Islet of Langerhans (tissue), 1 donor: ENCODE results near the gene NCOA4.
"Not testable (repeated sequence)": the region's sequence is repeated elsewhere in the genome, so short reads cannot be mapped to it uniquely, and the experiment has no call there.

Source experiments
- FAIRE-seq: peaks from one replicate; lab custom pipeline; 2011; peaks lifted over from hg19 to GRCh38; lab: Jason Lieb, UNC

NCOA4 gene

DNA sequence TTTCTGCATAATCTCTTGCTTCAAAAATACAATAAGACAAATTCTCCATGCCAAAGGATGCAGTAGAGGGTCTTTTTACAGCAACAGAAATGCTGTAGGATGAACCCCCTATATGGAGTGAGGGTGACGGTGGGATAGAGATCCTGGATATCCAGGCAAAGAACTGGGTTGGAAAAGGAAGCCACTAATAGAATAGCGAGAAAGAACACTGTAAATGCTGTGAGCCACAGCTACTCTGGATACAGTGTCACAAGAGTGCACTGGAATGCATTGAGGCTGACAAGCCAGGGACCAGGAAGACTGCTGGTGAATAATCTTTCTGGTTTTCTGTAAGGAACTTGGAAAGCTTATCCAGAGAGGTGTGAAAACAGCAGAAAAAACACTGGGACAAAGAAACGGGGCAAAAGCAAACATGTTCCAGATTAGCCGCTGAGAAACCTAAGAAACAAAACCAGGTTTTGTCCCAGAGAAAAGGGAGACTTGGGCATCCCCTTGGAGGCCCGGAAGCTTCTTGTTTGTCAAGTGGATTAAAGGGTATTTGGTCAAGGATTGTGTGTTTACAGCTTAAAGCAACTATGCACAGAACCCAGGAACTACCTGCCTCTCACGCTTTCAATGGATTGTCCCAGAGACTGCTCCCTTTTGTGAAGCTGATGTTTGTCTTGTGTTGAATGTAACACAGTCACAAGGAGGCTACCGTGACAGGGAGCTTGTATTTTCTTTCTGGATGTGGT lies 21.8 kb upstream of the NCOA4 start:
- FAIRE-seq, result no peak

DNA sequence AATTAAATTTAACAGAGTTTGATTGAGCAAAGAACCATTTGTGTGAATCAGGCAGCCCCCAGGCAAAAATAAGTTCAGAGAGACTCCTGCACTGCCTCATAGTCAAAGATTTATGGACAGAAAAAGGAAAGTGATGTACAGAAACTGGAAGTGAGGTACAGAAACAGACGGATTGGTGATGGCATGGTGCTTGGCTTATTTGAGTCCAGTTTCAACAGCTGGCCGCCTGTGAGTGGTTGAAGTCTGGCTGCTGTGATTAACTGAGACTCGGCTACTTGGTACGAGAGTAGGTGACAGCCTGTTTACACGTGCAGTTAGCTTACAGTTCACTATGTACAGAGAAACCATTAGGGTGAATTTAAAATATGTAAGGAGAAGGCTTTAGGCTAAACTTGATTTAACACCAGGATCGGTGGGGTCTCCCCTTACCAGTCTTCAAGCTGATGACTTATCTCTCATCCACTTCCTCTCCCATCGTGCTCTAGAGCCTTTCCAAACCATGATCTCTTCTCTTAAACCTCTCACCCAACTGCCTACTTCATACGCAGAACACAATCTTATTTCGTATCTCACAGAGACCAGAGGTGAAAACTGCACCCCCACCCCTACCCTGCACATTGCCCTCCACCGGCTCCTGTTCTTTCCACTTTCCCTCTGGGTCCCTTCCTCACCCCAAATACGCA lies 20.7 kb upstream of the NCOA4 start:
- FAIRE-seq, result no peak

DNA sequence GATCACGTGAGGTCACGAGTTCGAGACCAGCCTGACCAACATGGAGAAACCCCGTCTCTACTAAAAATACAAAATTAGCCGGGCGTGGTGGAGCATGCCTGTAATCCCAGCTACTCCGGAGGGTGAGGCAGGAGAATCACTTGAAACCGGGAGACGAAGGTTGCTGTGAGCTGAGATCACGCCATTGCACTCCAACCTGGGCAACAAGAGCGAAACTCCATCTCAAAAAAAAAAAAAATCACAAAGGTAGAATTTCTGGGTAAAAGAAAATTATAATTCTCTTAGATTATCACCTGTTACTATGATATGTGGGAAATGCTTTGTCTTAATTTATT lies 19.0 kb upstream of the NCOA4 start:
- FAIRE-seq, result not testable (repeated sequence)

DNA sequence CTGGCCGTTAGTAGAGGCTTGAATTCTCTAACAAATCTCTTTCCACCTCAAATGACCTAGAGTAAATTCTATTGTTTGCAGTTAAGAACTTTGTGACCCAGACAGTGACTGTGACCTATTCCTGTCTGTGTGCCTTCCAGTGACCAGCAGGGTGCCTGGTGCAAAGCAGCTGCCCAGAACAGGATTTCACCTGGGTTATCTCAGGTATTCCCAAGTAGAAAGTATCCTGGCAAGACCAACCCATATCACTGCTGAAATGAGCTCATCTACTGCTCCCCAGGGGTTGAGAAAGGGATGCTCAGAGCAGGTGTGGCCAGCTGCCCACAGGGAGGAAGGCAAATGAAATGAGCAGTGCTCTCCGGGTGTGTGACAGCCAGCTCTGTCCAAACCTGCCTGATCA lies 17.7 kb upstream of the NCOA4 start:
- no peak for FAIRE-seq

DNA sequence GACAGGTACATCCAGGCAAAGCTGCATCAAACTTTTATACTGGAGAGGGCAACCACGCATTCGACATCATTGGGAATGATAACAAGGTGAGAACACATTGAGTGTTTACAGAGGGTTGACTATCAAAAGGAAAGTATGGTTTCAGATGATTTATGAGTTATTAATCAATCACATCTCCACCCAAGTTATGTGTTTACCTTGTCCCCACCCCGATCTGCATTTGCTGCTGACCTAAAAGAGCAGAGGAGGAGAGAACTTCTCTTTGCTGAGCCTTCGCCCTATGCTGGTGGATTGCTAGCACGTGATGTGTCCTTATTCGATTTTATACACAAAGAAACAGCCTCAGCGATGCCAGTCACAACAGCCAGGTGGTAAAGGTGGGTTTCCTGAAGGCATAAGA lies 15.8 kb upstream of the NCOA4 start, which contains the start of gene MSMB:
TSS of gene MSMB (minus strand) at position 9 of the 400 bp plus-strand sequence. CDS start 32 bp downstream, outside the sequence.
- no peak for FAIRE-seq

DNA sequence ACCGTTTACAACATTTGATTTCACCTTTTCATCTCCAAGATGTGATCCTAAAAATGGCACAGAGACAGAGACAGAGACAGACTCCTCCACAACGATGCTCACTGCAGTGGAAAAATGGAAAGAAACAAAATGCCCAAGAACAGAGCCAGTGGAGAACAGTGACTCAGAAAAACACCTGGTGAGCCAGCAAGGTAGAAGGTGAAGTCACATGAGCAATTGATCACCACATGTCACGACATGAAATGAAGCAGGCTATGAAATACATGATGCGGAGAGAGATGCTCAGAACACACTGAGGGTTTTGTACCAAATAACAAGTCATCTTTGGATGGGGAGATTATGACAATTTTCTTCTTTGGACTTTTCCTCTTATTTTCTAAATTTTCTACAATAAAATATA lies 12.1 kb upstream of the NCOA4 start:
- no peak for FAIRE-seq

DNA sequence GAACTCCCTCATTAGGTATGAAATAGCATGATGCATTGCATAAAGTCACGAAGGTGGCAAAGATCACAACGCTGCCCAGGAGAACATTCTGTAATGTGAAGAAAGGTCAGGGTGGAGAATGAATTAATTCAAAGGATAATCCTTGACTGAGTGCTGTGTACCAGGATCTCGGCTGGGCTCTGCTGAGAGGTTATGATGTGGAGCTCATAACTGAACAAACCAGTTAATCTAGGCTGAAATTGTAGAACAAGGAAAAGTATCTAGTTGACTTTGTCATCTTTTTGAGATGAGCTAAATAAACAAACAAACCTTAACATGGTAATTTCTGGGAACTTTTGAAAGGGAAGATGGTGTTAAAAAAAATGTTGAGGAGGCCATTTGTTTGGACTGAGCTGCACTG lies 9.6 kb upstream of the NCOA4 start:
- no peak for FAIRE-seq

DNA sequence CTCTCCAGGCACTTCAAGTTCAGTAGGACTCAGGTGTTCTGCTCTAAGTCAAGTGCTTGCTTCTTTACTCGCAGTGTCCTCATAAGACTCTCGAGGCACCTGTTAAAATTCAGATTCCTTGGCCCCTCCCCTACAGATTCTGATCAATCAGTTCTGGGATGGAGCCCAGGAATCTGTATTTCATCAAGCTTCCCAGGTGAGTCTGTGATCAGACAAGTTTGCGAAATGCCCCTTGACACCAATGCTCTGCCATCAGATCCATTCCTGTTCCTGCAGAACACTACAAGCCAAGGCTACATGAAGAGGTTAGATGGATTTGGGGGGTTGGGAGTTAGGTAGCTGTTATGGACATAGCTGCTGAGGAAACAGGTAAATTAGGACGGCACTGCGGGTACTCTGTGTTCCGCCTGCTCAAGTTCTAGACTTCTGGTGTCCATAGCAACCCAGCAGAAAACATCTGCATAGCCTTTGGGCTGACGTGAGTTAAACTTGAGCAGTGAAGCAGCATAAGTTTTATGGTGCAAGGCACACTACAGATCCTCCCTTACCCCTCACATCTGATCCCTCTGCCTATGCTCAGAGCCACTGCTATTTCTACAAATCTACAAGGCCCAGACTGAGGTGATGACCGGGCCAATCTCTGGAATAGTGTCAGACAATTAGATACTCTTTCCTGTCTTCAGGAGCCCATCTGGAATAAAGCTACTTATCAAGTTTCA lies 6.8 kb upstream of the NCOA4 start:
- FAIRE-seq, result no peak

DNA sequence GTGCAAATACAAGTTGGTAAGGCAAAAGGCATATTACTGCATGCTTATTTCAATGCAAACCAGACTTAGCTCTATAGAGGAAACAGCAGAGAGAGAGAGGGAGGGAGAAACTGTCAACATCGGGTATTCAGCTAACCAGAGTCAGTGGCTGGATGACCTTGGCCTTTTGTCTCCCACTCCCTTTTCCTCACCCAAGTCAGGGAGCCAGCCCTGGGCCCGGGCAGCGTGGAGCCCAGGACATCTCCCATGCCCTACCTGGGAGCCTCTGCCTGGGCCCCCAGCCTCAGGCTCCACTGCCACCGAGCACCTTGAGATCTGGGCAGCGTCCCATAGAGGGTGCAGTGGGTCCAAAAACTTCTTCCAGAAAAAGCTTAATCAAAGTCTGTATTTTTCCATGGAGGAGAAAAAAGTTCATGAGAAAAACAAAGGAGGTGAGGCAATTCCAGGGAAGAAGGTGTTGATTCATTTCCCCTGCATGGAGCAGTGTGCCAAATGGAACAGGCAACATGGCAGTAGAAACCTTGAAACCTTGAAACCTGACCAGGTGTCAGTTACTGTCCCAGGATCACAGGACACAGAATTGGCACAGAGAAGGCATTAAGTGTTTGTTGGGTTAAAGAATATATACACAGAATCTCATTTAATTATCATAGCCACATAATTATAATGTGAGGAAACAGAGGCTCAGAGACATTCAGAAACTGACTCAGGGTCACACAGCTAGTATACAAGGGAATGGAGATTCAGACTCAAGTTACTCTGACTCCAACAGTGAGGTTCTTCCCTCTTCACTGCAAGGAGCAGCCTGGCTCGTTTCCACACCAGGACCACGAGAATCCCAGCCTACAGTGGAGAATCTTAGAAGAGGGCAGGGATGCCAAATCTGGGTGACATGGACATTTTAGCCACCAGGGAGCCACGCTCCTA lies 5.8 kb upstream of the NCOA4 start:
- no peak for FAIRE-seq

DNA sequence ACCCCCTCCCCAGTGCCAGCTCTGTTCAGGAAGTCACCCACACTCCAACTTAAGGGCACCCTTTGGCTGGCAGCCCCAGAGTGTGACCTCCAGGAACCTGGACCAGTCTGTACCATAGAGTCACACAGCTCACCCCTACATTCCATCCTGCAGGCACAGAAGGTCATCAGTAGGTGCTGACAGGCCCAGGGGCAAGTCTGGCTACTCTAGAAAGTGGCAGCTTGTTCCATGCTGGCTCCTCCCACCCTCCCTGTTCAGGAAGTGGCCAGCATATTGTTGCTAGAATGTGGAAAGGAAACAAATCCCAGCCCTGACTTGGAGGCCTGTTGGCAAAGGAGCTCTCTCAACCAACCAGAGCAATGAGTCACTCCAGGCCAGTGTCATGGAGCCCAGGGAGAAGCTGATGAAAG lies 3.2 kb upstream of the NCOA4 start:
- FAIRE-seq, result no peak

DNA sequence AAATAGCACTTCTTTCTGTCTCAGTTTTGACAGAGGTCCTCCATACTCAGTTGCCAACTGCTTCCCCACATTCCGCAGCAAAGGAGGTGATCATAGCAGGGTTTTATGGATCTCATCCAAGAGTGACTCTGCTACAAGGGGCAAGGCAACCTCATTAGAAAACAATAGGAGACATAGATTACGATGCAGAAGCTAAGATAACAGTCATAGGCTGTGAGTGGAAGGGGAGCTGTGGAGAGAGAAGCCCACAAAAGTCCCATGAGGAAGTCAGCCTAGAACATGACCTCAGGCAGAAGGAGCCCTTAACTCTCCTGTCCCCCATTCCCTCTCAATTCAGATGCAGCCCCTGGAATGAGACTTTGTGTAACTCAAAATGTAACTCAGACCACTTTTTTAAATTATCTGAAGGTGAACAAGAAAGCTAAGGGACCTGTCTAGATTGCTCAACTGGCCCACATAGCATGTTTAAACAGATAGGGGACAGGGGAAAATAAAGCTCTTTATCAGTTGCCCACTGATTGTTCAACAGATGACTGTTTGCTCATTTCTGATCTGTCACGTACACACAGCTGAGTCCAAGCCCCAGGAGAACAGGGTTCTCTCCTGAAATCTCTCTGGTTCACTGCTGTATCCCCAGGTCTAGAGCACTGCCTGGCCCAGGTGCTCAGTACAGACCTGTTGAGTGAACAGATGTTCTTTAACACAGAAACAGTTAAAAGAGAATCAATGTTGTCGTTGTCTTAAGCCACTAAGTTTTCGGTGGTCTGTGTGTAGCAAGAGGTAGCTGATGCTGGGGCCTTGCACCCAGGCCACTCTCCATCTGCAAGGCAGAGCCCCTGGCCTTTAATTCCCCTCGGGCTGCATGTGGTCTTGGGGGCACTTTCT lies 1.5 kb upstream of the NCOA4 start:
- no peak for FAIRE-seq

DNA sequence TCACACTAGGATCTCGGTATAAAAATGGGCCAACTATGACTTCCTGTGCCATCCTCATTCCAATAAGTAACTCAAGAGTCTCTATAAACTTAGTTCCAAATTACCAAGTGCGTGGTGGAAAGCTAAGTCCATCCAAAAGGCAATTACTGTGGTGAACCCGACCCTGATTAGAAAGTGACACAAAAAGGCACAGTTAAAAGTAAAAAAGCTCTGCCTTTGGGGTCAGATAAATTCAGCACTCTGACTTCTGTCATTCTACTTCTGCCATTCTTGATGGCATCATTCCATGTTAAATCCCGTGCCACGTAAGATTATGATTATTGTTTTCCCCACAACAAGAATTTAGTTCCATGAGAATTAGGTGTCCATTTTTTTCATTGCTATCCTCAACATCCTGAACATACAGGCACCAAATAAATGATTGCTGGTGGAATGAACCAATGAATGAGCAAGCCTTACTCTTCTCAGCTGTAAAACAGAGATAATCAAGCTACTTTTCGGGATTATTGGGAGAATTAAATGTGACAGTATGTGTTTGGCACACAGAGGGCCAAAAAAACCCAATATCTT lies 877 bp downstream of the NCOA4 start:
- no peak for FAIRE-seq

DNA sequence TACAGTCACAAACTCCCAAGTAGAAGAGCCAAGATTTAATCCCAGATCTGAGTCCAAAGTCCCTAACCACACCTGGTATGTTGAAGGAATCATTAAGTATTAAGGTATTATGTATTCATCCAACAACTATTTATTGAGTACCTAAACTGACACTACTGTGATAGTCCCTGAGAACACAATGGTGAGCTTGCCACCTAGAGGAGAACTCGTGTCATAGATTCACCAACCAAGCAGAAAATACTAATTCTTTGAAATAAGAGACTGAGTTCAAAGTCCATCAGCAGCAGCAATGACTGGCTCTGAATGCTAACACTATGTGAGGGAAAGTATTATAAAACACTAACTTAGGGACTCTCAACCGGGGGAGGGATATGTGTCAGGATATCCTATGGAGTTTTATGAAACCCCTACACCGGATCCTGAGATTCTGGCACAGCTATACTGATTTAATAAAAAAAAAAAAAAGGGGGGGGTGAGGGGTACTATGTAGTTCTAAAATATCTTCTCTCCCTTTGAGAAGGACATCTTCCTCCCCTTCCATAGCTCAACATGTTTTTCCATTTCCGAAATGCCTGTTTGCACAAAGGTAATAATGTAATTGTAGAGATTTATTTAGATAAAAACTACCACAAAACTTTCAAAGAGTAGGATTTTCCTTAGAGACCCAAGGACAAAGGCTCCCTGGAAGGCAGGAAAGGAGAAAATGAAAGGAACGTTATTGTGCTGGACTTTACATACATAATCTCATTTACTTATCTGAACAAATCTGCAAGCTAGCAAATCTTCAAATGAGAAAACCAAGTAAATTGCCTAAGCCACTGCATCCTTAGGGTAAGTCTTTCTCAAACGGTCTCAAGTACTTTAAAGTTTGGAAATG lies 1.6 kb downstream of the NCOA4 start:
- no peak for FAIRE-seq

DNA sequence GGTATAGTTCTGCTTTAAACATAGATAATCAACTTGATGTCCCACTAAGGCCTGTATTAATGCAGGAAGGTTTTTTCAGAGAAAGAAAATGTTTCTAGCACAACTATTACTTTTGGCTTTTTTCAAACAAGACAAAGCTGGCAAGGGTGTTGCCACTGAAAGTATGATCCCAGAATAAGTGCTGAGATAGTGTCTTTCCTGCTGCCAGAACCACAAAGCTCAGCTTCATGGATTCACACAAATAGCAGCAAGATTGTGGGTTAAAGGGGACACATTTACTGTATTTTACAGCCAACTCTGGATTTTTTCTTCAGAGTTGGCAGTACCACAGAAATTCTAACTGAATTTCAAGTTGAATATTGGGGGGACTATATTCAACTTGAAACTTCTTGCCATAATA lies 4.3 kb downstream of the NCOA4 start:
- no peak for FAIRE-seq

DNA sequence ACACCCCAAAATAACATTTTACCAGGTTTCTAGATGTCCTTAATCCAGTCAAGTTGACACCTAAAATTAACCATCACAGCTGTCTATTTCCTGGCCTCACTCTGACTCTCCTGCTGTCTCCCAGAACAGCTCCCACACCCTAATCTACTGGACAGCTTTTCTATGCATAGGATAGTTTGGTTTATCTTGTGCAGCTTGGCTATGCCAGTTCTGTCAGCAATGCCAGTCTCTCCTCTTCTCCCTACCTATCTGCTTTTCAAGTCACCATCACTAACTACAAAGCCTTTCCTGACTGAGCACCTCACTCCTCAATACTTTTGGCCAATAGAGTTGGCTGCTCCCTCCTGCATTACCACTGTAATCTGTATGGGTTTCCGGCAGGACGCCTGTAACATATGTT lies 5.0 kb downstream of the NCOA4 start:
- no peak for FAIRE-seq

DNA sequence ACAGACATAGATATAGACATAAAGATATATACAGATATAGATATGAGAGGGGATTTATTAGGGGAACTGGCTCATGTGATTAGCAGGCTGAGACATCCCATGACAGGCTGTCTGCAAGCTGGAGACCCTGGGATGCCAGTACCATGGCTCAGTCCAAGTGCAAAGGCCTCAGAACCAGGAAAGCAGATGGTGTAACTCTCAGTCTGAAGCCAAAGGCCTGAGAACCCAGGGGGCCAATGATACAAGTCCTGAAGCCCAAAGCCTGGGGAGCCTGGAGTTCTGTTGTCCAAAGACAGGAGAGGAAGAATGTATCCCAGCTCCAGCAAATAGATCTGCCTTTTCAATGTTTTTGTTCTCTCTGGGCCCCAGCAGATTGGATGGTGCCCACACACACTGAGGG lies 5.5 kb downstream of the NCOA4 start:
- no peak for FAIRE-seq

DNA sequence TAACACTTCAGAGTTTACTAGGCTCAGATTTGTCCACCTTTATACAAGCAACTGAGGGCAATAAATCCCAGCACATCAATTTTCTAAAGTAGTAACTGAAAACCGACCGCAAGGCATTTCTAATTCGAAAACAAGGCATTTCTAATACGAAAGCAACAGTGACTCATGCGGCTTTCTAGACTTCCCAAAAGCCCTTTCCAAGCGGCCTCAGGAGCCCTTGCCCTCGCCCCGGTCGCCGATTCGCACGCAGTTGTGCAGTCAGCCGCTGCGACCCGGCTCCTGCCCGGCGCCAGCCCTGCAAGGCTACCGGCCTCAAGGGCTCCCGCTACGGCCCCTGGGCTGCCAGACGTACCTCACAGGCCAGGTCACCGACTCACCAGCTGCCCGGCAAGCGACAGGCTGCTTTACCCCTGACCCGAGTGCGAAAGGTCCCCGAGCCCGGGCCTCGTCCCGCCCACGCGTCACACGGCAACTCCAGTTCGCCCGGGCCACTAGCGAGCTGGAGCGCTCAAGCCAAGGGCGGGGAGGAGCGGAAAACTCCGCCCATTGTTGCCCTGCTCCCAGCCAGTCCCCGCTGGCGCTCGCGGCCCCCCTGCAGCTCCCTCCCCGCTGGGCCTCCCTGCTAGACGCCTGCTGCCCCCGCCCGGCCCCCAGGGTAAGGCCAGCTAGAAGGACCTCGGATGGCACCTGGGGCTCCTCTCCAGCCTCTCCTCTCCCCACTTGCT lies 7.3 kb downstream of the NCOA4 start:
- FAIRE-seq, result no peak

DNA sequence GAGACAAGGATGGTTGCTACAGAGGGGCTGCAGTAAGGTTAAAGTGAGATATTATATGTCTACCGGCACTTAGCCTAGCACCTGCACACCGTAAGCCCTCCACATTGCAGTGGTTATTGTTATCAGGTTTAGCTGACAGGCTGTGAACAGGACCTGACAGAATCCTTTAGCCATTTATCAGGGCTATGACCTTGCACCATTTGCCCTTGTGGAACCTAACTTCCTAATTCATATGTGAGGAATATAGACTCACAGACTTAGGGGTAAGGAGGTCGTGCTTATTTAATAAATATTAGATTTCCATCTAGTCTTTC lies 10.1 kb downstream of the NCOA4 start:
- FAIRE-seq, result no peak

DNA sequence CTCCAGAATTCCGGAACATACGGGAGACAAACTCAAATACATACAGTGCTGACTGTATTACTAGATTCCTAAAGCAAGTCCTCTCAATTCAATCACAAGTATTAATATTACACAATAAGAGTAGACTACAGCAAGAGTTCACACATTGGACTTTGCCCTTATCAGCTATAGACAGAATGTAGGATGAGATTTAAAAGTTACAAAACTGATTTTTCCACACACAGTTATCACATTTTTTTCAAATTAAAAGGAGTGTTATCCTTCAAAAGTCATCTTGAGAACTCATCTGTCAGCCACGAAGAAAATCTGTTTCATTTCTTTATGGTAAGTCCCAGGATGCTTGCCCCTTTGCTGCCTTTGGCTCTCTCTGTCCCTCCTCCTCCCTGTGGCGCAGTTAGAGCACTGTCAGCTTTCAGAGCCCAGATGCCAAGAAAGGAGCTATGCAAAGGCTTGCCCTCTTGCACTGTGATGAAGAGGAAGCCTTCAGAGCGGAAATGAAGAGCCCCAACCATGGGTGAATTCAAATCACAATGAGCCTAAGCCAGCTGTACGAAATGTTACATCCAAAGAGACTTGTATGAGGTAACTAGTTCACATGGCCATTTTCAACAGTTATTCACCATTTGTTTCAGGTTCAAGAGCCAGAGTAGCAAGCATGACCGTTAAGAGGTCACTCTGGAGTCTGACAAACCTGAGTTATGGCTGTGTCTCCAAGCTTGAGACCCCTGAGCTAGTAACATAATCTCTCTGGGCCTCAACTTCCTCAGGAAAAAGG lies 10.7 kb downstream of the NCOA4 start:
- FAIRE-seq, result no peak
